Activated B cell treated with CpG ODN at 0.5 μM for 24 hours (primary cell): ENCODE results near the gene IQCE. TPM values are rescaled to one million over a fixed set of nuclear protein-coding genes. Genes with fewer than 3 reads are reported as not detected.
A peak's percentile ranks its signal among the peaks of the same experiment; 100 is the strongest.

ENCODE experiments used
- ATAC-seq: fragments of 200-7000 bp; cut with Tn5 transposase; one replicate; pipeline ENCODE4 v1.10.0; 2021; ENCODE audit warnings: low read depth, mild to moderate bottlenecking, moderate library complexity
- CTCF ChIA-PET: fragments of 350-600 bp; sonication (Branson Sonifier 250); formaldehyde crosslinking; loops from one replicate; lab custom pipeline; 2021; ENCODE audit warnings: antibody characterized with exemption; lab: Charles Lee
- POLR2A ChIA-PET: fragments of 350-600 bp; sonication (Branson Sonifier 250); formaldehyde crosslinking; loops from one replicate; lab custom pipeline; 2021; ENCODE audit warnings: antibody characterized with exemption; lab: Charles Lee
- DNase-seq: peaks from one replicate; pipeline ENCODE4 v3.0.0; 2022
- H3K27ac Mint-ChIP-seq: one replicate; pipeline ENCODE4 v1.8.0; 2020; ENCODE audit warnings: mixed read lengths
- H3K27me3 Mint-ChIP-seq: one replicate; pipeline ENCODE4 v1.8.0; 2021; ENCODE audit warnings: mixed read lengths
- H3K36me3 Mint-ChIP-seq: one replicate; pipeline ENCODE4 v1.8.0; 2021; ENCODE audit warnings: low read depth, mixed read lengths
- H3K4me1 Mint-ChIP-seq: one replicate; pipeline ENCODE4 v1.8.0; 2021; ENCODE audit warnings: mixed read lengths
- H3K4me3 Mint-ChIP-seq: one replicate; pipeline ENCODE4 v1.8.0; 2020; ENCODE audit warnings: mild to moderate bottlenecking, mixed read lengths
- H3K9me3 Mint-ChIP-seq: one replicate; pipeline ENCODE4 v1.8.0; 2020; ENCODE audit warnings: mixed read lengths
- CTCF ChIP-seq: fragments of 200-600 bp; IDR thresholded peaks from one replicate; pipeline ENCODE4 v1.8.0; 2022; ENCODE audit warnings: antibody characterized with exemption, mild to moderate bottlenecking
- intact Hi-C: fragments of 100-400 bp; cut with micrococcal nuclease; formaldehyde crosslinking; loops from one replicate; pipeline ENCODE4 v1.15.1; 2024
- total RNA-seq: library from RNA; stranded (reverse); gene quantifications from 2 replicates; pipeline ENCODE4 v1.2.3, GENCODE V29; 2022

The IQCE gene
- total RNA-seq, 1 donor from 2014 or later = 7.7 TPM

- intact Hi-C loops = loop anchor here (10.0 kb wide), 1 partner anchor 404 kb away; the partner anchor contains the start of gene MAD1L1
- Mint-ChIP-seq H3K4me1 (peaks cover 61% of the 10 kb centered on the region), H3K4me3 (no peak overlapping the region), H3K27me3 (no peaks in the 10 kb centered on the region), H3K27ac (no peak overlapping the region), H3K9me3 (no peaks in the 10 kb centered on the region), H3K36me3 (peaks cover 2% of the 10 kb centered on the region)
- ATAC-seq = no peak
- DNase-seq = no peak
- POLR2A ChIA-PET = no interaction called here
- CTCF ChIA-PET = no interaction called here
- no peak for TF ChIP-seq CTCF
Observed at GRCh38 chr7:2639181-2639681, 80.5 kb downstream of the IQCE start.

GRCh38 chr7:2639695-2640481, 81.1 kb downstream of the IQCE start:
- Mint-ChIP-seq H3K4me3 (no peak overlapping the region), H3K9me3 (no peaks in the 10 kb centered on the region), H3K27ac (no peak overlapping the region), H3K27me3 (no peaks in the 10 kb centered on the region), H3K36me3 (peaks cover 2% of the 10 kb centered on the region), H3K4me1 (peaks cover 67% of the 10 kb centered on the region)
- intact Hi-C loops = loop anchor here (2.0 to 10.0 kb wide), 2 partner anchors 31 to 405 kb away; partner anchors contain the start of gene MAD1L1
- ChIA-PET CTCF (no interaction called here), POLR2A (no interaction called here)
- TF ChIP-seq CTCF = no peak
- DNase-seq (no peak), ATAC-seq (no peak)

GRCh38 chr7:2640482-2640830, 81.7 kb downstream of the IQCE start:
- H3K4me1 Mint-ChIP-seq = peaks cover 71% of the 10 kb centered on the region
- peaks cover 2% of the 10 kb centered on the region for H3K36me3 Mint-ChIP-seq
- intact Hi-C loops = loop anchor here (2.0 kb wide), 1 partner anchor 32 kb away; no protein-coding TSS in a partner anchor
- no peaks in the 10 kb centered on the region for H3K9me3 Mint-ChIP-seq
- H3K27me3 Mint-ChIP-seq = no peaks in the 10 kb centered on the region
- TF ChIP-seq CTCF = no peak
- DNase-seq = no peak
- no peak overlapping the region for H3K4me3 Mint-ChIP-seq
- ChIA-PET POLR2A (no interaction called here), CTCF (no interaction called here)
- ATAC-seq = no peak
- H3K27ac Mint-ChIP-seq = peak overlapping the region; percentile 80

GRCh38 chr7:2640846-2641316, 82.1 kb downstream of the IQCE start:
- Mint-ChIP-seq H3K27me3 (no peaks in the 10 kb centered on the region), H3K4me1 (peaks cover 74% of the 10 kb centered on the region), H3K27ac (peak overlapping the region; percentile 80), H3K36me3 (peaks cover 2% of the 10 kb centered on the region), H3K4me3 (no peak overlapping the region), H3K9me3 (no peaks in the 10 kb centered on the region)
- intact Hi-C loops = loop anchor here (1.0 to 2.0 kb wide), 2 partner anchors 10 to 32 kb away; partner anchors contain the start of gene TTYH3
- ATAC-seq (no peak), DNase-seq (no peak)
- TF ChIP-seq CTCF = no peak
- ChIA-PET CTCF (no interaction called here), POLR2A (interaction anchor here (0.7 to 1.3 kb wide), 5 partner anchors 9 to 130 kb away, joined by 3 to 8 read pairs (median 5); partner anchors contain the start of gene TTYH3)
